GM21515 (cell line): ENCODE data around the gene RFT1.
A peak's percentile ranks its signal among the peaks of the same experiment; 100 is the strongest.
"Not testable (repeated sequence)": the region's sequence is repeated elsewhere in the genome, so short reads cannot be mapped to it uniquely, and the experiment has no call there.

Source experiments
- ATAC-seq: cut with Tn5 transposase; IDR thresholded peaks from one replicate; pipeline ENCODE4 v1.9.1; 2021; ENCODE audit not compliant: unreplicated experiment

RFT1 gene

GRCh38 chr3:53163444-53164387, 33.5 kb upstream of the RFT1 start:
- no peak for ATAC-seq

GRCh38 chr3:53162672-53163443, 32.6 kb upstream of the RFT1 start:
- peak; percentile 31 for ATAC-seq

GRCh38 chr3:53161820-53162671, 31.8 kb upstream of the RFT1 start:
- ATAC-seq: no peak

- no peak for ATAC-seq
These were observed 31.2 kb upstream of the RFT1 start for GRCh38 chr3:53161450-53161819.

GRCh38 chr3:53160660-53161449, 30.6 kb upstream of the RFT1 start, which contains the start of gene PRKCD:
Gene PRKCD (plus strand): TSS chr3:53161209. CDS start chr3:53178423, 17,214 bp downstream.
- peak; percentile 53 for ATAC-seq

GRCh38 chr3:53160061-53160659, 29.9 kb upstream of the RFT1 start:
- ATAC-seq: no peak

- ATAC-seq: no peak
These were observed 29.2 kb upstream of the RFT1 start for GRCh38 chr3:53159156-53160060.

GRCh38 chr3:53158765-53159155, 28.5 kb upstream of the RFT1 start:
- ATAC-seq: no peak

- no peak for ATAC-seq
These were observed 27.8 kb upstream of the RFT1 start for GRCh38 chr3:53157974-53158580.

GRCh38 chr3:53156368-53156834, 26.2 kb upstream of the RFT1 start:
- no peak for ATAC-seq

- no peak for ATAC-seq
These were observed 25.5 kb upstream of the RFT1 start for GRCh38 chr3:53155760-53156159.

- ATAC-seq: no peak
These were observed 24.6 kb upstream of the RFT1 start for GRCh38 chr3:53154881-53155285.

- ATAC-seq: no peak
These were observed 23.7 kb upstream of the RFT1 start for GRCh38 chr3:53153980-53154379.

- no peak for ATAC-seq
These were observed 23.1 kb upstream of the RFT1 start for GRCh38 chr3:53153264-53153823.

- no peak for ATAC-seq
These were observed 21.8 kb upstream of the RFT1 start for GRCh38 chr3:53151870-53152660.

GRCh38 chr3:53151465-53151864, 21.2 kb upstream of the RFT1 start:
- no peak for ATAC-seq

GRCh38 chr3:53151086-53151438, 20.8 kb upstream of the RFT1 start:
- ATAC-seq: not testable (repeated sequence)
